GM19438 (cell line): ENCODE results near the gene ZBTB16.

Experiments used
- ATAC-seq: cut with Tn5 transposase; IDR thresholded peaks from one replicate; pipeline ENCODE4 v1.9.1; 2021; ENCODE audit warnings: low read depth; ENCODE audit not compliant: unreplicated experiment

The ZBTB16 gene

DNA sequence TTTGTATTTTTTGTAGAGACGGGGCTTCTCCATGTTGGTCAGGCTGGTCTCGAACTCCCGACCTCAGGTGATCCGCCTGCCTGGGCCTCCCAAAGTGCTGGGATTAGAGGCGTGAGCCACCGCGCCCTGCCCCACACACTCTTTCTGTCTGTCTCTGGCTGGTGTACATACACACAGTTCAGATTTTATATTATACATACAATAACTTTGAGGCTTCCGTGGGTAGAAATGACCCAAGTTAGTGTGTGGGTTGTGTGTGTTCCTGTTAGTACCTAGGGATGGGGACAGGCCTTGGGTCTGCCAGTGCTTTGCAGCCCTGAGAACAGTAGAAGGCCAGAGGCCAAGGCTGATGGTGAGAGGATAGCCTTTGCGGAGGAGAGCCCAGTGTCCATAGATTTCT, 2.8 kb downstream of the ZBTB16 start:
- no peak for ATAC-seq

DNA sequence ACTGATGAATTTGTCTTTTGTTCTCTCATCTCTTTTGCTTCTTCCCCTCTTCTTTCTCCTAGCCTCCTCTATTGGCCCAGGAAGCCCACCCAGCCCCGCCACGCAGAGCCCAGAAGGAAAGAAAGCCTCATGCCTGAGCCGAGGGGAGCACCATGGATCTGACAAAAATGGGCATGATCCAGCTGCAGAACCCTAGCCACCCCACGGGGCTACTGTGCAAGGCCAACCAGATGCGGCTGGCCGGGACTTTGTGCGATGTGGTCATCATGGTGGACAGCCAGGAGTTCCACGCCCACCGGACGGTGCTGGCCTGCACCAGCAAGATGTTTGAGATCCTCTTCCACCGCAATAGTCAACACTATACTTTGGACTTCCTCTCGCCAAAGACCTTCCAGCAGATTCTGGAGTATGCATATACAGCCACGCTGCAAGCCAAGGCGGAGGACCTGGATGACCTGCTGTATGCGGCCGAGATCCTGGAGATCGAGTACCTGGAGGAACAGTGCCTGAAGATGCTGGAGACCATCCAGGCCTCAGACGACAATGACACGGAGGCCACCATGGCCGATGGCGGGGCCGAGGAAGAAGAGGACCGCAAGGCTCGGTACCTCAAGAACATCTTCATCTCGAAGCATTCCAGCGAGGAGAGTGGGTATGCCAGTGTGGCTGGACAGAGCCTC, 3.8 kb downstream of the ZBTB16 start:
- ATAC-seq, result no peak

DNA sequence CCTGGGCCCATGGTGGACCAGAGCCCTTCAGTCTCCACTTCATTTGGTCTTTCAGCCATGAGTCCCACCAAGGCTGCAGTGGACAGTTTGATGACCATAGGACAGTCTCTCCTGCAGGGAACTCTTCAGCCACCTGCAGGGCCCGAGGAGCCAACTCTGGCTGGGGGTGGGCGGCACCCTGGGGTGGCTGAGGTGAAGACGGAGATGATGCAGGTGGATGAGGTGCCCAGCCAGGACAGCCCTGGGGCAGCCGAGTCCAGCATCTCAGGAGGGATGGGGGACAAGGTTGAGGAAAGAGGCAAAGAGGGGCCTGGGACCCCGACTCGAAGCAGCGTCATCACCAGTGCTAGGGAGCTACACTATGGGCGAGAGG, 4.3 kb downstream of the ZBTB16 start:
- no peak for ATAC-seq

DNA sequence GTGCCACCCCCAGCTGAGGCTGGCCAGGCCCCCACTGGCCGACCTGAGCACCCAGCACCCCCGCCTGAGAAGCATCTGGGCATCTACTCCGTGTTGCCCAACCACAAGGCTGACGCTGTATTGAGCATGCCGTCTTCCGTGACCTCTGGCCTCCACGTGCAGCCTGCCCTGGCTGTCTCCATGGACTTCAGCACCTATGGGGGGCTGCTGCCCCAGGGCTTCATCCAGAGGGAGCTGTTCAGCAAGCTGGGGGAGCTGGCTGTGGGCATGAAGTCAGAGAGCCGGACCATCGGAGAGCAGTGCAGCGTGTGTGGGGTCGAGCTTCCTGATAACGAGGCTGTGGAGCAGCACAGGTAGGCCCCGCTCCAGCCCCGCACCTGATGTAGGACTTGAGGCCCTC, 4.7 kb downstream of the ZBTB16 start:
- no peak for ATAC-seq

DNA sequence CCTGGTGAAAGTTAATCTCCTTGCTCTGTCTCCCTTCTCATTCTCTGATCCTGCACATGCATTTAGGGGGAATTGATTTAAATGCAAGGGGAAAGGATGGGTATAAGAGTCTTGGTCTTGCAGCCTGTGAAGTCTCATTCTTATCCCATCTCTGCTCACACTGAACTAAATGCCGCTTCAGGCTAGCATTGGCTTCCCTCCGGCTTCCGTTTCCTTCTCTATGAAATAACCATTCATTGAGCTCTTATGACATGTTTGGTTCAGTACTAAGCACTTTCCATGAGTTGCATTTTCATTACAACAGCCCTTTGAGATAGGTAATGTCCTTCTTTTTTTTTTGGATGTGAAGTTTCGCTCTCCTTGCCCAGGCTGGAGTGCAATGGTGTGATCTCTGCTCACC, 5.6 kb downstream of the ZBTB16 start:
- no peak for ATAC-seq

DNA sequence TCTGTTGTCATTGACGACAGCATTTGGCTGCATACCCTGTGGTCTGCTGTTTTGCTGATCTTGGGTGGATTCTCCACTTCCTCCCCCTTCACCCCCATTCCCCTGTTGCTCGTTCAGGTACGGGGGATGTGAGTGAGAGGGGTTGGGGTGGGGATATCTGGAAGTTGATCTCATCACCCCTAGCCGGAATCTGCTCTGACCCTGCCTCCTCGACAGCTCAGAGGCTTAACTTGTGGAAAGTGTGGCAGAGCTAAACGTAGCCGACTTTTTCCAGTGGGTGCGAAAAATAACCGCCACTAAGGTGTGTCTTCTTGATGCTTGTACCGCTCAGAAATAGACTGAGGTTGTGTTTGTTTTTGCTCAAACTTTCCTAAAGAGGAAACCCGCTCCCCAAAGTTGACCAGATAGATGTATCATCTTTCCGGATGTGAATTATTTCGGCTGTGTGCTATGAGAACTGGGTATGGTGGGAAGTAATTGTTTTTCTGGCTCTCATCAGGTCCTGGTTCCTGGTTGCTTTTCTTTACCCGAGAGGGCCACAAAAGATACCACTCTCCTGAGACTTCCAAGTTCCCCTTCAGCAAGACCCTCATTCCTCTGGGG, 6.6 kb downstream of the ZBTB16 start:
- ATAC-seq, result no peak

DNA sequence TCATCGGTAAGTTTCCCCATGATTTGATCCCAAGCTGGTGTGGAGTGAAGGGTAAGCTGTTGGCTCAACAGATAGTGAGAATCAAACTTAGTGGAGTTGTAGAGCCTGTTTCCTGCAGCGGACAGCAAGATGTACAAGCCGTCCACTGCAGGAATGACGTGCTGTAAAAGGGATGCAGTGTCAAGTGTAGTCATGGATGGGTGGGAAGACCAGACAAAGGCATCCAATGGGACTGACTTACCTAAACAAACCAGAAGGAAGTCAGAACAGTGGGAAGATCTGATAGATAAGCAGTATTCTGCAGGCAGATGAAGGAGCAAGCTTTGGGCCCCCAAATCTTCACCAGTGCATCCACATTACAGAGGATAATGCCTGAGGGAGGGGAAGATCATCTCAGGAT, 8.8 kb downstream of the ZBTB16 start:
- ATAC-seq, result no peak

DNA sequence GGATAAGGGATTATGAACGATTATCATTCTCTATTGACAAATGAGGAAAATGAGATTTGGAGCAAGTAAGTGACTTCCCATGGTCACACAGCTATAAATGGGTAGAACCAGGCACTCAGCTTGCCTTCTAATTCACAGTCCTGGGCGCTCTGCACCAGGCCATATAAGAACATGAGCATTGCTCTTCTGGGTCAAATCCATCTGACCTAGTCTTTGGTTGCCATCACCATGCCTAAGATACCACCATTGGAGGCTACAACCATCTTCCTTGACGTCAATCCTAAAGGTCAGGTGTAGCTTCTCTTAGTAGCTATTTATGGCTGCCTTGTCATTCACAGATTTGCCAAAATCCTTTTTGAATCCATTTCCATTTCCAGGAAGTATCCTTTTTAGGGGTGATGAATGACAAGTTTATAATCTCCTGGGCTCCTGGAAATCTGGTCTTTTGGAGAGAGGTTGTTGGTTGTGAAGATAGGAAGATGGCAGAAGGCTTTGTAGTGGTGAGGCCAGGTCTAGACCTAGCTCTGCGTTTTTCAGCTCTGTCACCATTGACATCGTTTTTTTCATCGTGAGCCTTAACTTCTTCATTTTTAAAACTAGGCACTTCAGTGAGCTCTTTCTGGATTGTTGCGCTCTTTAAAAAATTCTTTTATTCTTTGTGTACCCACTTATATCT, 11.1 kb downstream of the ZBTB16 start:
- no peak for ATAC-seq

DNA sequence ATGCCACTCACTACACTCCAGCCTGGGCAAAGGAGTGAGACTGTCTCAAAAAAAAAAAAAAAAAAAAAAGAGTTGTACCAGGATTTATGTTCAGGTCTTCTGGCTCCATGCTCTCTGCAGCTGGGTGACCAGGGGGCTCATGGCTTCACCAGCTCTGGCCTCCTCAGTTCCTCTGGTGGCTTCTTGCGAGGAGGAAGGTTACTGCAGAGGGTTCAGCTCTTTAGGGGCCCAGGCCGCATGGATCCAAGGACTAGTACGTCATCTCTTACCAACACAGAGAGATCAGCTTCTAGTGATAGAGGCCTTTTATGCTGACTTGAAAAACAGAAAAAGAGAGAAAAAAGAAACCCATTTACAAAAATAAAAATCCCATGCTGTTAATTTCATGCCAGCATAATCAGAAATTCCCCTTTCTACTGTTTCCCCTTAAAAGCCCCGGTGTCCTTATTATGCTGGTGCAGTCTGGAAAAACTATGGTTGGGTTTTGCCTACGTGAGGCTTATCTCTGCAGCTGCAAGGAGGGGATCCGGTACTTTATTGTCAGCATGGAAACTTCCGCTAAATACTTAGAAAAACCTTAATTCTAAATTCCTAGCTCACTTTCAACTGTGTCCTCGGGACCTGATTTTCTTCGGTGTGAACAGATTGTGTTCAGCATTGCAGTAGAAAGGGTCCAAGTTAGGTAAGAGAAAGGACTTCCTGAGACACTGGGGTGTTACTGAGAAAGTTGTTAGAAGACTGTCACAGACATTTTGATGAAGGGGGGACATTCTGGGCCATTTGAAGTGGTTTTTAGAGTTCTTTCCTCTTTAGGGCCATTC, 13.7 kb downstream of the ZBTB16 start:
- ATAC-seq, result no peak

DNA sequence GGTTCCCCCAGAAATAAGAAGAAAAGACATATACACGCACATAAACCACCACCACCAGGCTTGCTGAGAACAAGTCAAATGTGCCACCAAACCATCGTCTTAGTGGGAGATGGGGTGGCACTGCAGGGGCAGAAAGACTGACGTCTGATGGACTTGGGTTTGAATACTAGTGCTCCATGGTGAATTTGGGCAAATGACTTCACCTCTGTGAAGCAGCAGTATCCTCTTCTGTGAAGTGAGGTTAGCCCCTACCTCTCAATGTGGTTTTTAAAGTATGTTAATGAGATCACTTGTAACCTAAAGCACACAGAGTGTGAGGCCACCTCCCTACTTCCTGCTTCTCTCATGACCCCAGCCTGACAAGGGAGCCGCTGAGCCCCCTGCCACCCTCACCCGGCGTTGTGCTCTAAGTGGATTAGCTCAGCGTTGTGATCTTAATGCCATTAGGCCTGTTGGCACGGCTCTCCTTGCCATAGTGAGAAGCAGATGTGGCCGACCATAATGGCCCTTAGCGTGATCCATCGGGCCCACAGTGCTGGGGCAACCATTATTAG, 14.4 kb downstream of the ZBTB16 start:
- ATAC-seq, result no peak

DNA sequence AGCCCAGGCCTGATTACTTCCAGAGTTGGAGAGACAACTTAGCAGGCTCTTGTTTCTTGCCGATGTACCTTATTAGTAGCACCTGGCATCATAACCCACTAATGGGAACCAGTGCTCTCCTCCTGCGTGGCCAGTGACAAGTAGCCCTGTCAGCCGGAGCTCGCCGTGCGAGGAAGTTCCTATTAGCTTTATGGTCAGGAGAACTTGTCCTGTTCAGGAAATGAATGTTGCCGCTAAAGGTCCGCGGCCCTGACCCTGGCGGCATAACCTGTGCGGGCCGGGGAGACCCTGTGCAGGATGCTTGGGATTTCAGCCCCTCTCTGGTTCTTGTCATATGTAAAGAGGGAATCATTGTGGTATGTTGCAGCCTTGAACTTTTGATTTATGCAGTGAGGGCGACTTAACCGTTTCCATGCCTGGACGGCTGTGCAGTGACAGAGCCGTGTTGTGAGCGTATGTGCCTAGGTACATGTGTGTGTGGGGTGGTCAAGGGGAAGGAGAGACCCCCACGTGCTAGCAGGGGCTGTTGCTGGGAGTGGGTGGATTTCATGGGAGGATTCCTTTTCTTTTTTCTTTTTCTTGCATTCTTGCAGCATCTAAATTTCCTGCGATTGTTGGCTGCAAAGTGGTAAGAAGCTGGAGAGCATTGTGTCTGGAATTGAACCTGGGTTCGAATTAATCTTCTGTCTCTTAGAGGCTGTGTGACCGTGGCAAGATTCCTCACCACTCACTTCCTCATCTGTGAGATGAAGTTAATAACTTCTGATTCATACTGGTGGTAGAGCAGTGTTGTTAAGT, 15.2 kb downstream of the ZBTB16 start:
- no peak for ATAC-seq

DNA sequence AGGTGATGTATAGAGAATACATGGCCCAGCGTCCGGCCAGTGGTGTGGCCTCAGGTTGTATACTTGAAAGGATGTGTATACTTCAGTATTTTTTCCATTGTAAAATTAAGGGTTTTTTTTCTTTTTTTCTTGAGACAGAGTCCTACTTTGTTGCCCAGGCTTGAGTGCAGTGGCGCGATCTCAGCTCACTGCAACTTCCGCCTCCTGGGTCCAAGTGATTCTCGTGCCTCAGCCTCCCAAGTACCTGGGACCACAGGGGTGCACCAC, 15.8 kb downstream of the ZBTB16 start:
- ATAC-seq, result no peak

DNA sequence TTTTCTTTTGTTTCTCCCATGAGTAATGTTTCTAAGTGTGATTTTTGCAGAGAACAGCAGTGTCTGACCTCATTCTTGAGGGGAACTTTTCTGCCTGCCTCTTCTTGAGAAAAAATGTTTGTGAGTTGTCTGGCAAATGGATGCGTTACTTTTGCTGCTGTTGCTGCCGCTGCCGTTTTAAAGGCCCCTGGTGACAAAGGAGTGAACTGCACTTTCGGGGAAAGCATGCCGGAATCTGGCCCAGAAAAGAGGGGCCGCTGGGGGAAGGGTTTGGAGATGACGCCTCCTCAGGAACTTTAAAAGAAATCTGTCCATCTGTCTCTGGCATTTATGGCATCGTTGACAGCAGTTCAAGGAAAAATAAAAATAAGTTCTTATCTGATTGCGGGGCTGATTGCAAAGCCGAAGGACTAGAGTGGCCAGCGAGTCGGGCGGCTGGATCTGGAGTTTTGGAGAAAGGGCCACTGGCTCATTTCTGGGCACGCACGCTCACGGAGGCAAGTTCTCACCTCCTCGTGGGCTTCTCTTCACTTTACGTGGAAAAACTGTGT, 16.5 kb downstream of the ZBTB16 start:
- ATAC-seq, result no peak

DNA sequence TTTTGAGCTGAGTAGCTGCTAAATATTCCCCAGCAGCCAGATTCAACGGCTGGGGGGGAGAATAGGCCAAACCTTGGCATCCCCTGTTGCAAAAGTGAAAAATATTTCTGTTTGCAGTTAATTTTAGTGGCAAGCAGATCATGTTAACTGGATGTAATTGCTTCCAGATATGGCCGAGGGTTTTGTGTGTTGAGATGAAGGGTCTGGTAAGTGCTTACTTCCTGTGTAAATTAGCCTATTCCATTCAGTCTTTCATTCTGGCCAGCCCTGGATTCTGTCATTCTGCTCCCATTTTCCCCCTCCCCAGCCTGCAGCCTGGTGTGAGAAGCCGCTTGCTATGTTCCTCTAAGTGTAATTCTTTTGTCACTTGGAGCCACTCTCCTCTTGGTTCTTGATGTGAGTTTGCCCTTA, 17.4 kb downstream of the ZBTB16 start:
- ATAC-seq, result no peak

DNA sequence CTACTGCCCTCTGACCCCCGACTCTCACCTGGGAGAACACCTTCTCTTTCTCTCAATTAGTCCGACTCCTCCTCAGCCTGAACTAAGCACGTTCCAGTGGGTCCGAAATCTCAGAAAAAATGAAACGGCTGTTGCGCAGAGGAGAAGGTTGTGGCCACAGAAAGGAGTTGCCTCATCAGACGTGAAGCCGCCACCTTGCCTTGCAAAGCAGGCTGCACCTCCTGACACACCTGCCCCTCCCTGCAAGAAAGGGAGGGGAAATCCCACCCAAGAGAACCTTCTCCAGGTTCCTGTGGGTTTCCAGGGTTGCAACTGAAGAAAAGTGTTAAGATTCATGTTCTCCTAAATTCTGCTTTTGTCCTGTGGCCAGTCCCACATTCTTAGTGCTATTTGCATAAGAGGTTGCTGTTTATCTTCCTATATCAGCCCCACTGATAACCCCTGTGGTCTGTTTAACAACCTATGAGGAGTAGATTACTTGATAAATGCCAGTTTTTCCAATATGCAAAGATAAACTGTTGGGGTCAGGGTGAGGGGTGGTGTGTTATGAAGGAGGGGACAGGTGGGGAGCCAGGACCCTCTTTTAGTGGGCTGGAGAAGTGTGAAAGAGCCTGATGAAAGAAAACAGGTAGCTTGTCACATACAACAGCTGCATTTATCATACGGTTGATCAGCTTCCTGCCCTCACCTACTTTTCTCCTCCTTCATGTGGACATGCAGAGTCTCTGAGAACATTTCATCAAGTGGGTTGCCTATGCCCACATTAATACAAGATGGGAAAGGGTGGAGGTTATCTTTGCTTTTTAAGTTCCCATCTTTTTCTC, 18.2 kb downstream of the ZBTB16 start:
- no peak for ATAC-seq

DNA sequence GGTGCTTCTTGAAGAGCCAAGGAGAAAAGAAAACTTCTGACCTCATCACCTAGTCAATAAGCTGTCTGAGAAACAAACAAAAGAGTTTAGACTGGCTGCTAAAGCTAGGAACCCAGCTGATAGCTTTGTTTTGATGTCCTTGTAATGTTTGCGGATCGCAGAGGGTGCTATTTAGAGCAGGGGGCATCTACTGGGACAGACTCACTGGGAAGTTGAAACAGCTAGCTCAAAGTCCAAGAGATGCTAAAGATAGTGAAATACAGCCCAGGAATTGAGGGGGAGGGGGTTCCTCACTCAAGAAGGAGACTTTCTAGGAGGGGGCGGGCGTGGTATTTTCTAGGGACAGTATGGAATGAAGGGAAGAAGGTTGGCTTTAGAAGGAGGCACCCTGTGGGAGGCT, 18.9 kb downstream of the ZBTB16 start:
- ATAC-seq, result no peak

DNA sequence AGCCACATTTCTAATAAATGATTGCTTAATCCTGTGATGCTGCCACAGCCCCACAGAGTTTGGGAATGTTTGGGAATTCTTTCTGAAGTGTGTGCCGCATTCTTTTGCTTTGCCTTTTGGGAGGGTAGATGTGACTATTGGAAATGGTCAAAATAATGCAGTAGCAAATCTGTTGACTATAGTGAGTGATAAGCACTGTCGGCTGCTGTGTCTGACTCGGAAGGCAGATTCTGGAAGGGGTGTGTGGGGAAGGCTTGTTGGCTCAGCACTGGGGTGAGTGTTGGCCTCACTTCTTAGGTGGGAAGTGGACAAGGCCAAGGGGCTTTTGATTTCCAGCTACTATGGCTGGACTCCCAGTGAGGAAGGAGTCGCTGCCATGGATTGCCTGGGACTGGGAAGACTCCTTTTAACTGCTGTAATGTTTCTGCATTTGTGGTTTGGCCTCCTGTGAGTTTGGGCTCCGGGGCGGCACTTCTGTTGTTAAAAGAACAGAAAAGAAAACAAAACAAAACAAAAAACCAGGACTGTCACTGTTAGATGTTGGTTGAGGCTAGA, 20.1 kb downstream of the ZBTB16 start:
- ATAC-seq, result no peak

DNA sequence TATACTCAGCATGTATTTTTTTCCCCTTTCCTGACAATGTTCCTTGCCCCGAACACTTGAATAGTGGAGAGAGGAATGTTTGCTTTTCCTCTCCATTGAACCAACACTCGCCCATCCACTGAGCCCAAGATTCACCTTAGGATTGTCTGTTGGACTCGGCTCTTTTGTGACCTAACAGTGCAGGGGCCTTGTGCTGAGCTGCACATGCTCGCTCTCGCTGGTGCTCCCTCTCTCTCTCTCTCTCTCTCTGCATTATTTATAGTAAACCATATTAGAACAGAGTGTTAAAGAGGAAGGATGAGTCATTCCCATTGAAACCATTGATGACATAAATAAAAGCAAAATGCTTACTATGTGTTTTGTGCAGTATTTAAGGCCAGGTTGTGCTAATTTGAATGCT, 20.7 kb downstream of the ZBTB16 start:
- ATAC-seq, result no peak

DNA sequence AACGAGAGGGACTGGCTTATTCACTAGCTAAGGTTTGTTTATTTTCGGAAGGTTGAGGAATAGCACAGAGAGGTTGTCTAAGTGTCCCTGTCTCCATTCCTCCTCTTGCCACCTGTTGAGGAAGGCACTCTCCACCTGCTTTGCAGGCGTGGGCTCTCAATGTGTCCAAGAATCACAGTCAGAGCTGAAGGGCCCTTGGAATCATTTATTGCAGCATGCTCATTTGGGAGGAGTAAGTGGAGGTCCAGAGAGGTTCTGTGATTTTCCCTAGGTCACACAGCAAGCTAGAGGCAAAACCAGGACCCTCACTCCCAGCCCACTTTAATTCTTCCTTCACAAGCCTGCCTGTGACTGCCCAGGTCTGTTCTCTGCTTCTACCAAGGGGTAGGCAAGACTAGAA, 21.3 kb downstream of the ZBTB16 start:
- no peak for ATAC-seq
